ENCODE results near the gene OR1L4. TPM values are rescaled to one million over a fixed set of nuclear protein-coding genes. Genes with fewer than 3 reads are reported as not detected.

Gene OR1L4
- total RNA-seq, 1 experiment from 2014 or later, result not detected

Other genes starting within 250 kb of the OR1L4 start
- not detected for gene OR1J1, start 246.1 kb upstream of the OR1L4 start, total RNA-seq (2021; ENCODE audit: unreplicated experiment)
- not detected for gene OR1J2, start 213.2 kb upstream of the OR1L4 start, total RNA-seq (2021; ENCODE audit: unreplicated experiment)
- not detected for gene OR1J4, start 204.8 kb upstream of the OR1L4 start, total RNA-seq (2021; ENCODE audit: unreplicated experiment)
- not detected for gene OR1N1, start 196.7 kb upstream of the OR1L4 start, total RNA-seq (2021; ENCODE audit: unreplicated experiment)
- gene OR1N2, start 170.9 kb upstream of the OR1L4 start, total RNA-seq (2021; ENCODE audit: unreplicated experiment), result not detected
- not detected for gene OR1L8, start 140.6 kb upstream of the OR1L4 start, total RNA-seq (2021; ENCODE audit: unreplicated experiment)
- gene OR1Q1, start 109.3 kb upstream of the OR1L4 start, total RNA-seq (2021; ENCODE audit: unreplicated experiment), result not detected
- not detected for gene OR1B1, start 66.4 kb upstream of the OR1L4 start, total RNA-seq (2021; ENCODE audit: unreplicated experiment)
- gene OR1L1, start 62.3 kb upstream of the OR1L4 start, total RNA-seq (2021; ENCODE audit: unreplicated experiment), result not detected
- gene OR1L3, start 48.9 kb upstream of the OR1L4 start, total RNA-seq (2021; ENCODE audit: unreplicated experiment), result not detected
- not detected for gene OR1L6, start 18.3 kb downstream of the OR1L4 start, total RNA-seq (2021; ENCODE audit: unreplicated experiment)
- not detected for gene OR5C1, start 64.9 kb downstream of the OR1L4 start, total RNA-seq (2021; ENCODE audit: unreplicated experiment)
- not detected for gene OR1K1, start 76.1 kb downstream of the OR1L4 start, total RNA-seq (2021; ENCODE audit: unreplicated experiment)
- gene PDCL, start 104.6 kb downstream of the OR1L4 start, total RNA-seq (2021; ENCODE audit: unreplicated experiment), result 17.7 TPM
- 53.8 TPM for gene RC3H2, start 181.4 kb downstream of the OR1L4 start, total RNA-seq (2021; ENCODE audit: unreplicated experiment)
- gene ZBTB6, start 189.3 kb downstream of the OR1L4 start, total RNA-seq (2021; ENCODE audit: unreplicated experiment), result 12.3 TPM
- gene ZBTB26, start 207.5 kb downstream of the OR1L4 start, total RNA-seq (2021; ENCODE audit: unreplicated experiment), result 5.5 TPM
- 29.7 TPM for gene RABGAP1, start 217.0 kb downstream of the OR1L4 start, total RNA-seq (2021; ENCODE audit: unreplicated experiment)

Data from HCT116 (cell line).